COLO829 (cell line): ENCODE measurements around the gene PTTG2.

ENCODE experiments used
- DNase-seq: peaks from one replicate; pipeline ENCODE4 v3.0.0; 2012; ENCODE audit warnings: low spot score

PTTG2 gene

DNA sequence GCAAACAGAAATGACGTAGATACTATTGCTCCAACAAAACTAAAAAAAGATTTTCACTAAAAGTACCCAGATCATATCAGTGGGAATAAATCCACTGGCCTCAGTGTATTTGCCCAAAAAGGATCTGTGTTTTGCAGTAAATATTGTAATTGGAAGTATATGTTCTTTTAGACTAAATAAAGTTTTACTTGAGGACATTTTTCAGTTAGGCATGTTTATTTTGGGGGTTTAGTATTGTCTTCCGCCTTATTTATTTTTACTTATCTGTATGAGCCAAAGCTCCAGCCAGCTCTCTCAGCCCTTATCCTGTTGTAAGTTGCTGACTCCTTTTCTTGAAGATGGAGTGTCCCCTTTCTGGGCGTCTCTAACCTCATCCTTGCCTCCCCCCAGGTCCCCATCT, 49.8 kb downstream of the PTTG2 start:
- DNase-seq = no peak
